Inflammatory macrophage (primary cell): Measurements from ENCODE around the gene GLP2R.
"Not testable (repeated sequence)": the region's sequence is repeated elsewhere in the genome, so short reads cannot be mapped to it uniquely, and the experiment has no call there.

ENCODE experiments used
- DNase-seq, 2 donors: peaks; one replicate each; pipeline ENCODE4 v3.0.0-alpha.2; 2020 to 2022
- total RNA-seq, 18 experiments: gene quantifications; one replicate each; lab custom pipeline; 2026; ENCODE audit warnings: mixed read lengths in 6 of 18, inconsistent platforms in 2 of 18; lab: John Stamatoyannopoulos, UW

GLP2R gene, protein sequence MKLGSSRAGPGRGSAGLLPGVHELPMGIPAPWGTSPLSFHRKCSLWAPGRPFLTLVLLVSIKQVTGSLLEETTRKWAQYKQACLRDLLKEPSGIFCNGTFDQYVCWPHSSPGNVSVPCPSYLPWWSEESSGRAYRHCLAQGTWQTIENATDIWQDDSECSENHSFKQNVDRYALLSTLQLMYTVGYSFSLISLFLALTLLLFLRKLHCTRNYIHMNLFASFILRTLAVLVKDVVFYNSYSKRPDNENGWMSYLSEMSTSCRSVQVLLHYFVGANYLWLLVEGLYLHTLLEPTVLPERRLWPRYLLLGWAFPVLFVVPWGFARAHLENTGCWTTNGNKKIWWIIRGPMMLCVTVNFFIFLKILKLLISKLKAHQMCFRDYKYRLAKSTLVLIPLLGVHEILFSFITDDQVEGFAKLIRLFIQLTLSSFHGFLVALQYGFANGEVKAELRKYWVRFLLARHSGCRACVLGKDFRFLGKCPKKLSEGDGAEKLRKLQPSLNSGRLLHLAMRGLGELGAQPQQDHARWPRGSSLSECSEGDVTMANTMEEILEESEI
- 0 to 0.26 (median 0.05) reads per million in 18 experiments for total RNA-seq

DNA sequence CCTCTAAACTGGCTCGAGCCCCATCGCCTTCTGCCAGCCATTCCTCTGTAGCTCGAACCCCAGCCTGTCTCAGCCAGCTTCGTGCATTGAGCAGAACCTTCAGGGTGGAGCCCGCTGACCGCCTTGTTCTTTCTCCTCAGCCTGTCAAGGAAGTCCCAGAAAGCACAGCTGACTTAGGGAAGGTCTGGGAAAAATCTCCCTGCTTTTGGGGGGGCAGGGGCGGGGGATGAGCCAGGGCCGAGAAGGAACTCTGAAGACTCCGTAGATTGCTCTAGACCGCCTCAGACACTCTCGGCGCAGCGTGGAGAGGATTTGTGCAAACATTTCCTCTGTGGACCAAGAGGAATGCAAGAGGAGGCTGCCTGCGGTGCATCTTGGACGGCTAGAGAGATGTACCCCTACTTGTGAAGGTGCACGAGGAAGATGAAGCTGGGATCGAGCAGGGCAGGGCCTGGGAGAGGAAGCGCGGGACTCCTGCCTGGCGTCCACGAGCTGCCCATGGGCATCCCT, at the start of gene GLP2R:
Gene GLP2R (plus strand): TSS at position 284 of the 510 bp plus-strand sequence. CDS start 140 bp downstream, at position 424.
- DNase-seq = no peak

DNA sequence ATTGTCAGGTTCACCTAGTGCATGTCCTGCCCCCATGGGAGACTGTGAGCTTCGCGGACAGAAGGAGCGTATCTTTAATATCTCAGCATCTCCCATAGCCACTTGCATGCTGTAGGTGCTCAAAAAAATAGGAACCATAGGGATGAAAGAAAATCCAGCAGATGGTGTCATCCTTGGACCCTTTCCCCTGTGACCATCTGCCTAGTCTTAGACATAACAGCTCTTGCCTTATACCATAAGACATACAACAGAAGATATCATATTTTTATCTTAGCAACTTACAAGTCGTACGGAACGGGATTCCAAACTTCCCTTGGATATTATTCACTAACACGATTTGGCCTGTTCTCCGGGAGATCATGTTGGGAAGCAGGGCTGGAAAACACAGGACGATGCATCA, 48.8 kb upstream of the GLP2R start:
- no peak for DNase-seq

DNA sequence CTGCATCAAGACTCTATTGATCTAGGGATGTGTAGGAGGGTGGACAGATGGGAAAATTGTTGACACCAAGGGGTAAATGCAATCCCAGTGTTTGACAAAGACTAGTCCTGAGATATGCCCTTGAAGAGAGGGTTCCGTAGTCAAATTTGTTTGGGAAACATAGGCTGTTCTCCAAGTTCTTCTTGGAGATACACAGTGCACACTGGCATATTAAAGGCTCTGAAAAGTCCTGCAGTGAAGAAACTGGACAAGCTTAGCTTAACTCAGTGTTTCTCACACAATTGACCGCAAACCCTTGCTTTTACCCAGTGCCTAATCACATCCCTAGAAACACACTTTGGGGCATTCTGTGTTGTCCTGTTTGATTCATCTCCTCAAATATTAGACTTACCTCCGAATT, 45.2 kb upstream of the GLP2R start:
- no peak for DNase-seq

DNA sequence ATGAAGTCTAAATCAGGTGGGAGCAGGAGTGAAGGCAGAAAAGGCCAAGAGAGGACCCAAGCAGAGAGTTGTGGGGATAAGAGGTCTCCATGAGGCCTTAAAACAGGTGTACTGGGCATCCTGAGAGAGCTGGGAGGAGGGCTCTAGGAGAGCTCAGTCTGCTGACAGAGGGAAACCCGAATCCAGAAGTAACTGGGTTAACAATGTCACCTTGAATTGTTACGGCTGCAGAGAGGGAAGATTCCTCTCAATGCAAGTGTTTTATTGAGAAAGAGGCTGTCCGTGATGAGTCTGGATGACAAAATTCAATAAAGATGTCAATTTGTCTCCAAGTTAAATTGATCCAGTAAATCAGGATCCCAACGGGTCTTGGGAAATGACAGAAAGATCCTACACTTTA, 42.7 kb upstream of the GLP2R start:
- DNase-seq = no peak

DNA sequence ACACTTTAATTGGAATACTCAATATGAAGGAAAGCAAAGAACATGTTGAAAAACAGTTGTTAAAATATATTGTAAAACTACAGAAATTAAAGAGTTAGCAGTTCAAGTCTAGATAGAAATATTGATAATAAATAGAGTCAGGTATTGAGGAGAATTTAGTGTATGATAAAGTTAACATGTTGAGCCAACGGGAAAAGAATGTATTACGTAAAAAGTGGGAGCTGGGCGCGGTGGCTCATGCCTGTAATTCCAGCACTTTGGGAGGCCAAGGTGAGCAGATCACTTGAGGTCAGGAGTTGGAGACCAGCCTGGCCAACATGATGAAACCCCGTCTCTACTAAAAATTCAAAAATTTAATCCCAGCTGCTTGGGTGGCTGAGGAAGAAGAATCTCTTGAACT, 42.3 kb upstream of the GLP2R start:
- not testable (repeated sequence) for DNase-seq

DNA sequence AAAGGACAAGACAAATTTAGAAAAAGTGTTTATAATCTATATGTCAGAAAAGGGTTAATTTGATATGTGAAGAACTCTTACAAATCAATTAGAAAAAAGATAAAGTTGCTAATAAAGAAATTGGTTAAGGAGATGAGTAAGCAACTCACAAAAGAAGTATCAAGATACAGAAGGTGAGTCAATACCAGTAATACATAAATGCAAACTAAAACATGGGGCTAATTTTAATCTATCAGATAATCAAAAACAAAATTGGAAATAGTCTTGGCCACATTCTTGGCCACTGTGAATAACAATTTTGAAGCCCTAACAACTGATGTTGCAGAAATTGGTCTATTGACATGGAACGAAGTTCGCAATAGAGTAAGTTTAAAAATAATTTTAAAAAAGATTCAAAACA, 41.2 kb upstream of the GLP2R start:
- no peak for DNase-seq

DNA sequence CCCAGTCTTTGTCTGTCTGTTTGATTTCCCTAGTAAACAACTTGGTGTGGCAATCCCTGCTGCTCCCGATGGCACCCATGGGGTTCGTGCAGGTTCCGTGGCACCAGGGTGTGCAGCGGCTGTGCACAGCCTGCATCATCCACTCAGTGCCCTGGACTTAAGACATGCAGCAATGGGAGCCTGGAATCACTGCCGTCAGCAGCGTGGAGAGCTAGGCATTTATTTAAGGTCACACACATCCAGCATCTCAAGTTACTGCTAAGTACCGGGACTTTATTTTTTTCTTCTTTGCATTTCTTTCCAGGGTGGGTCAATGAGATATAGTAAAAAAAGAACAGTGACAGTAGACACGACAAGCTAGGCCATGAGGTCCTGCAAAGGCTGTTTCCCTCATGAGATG, 37.1 kb upstream of the GLP2R start:
- DNase-seq = no peak

DNA sequence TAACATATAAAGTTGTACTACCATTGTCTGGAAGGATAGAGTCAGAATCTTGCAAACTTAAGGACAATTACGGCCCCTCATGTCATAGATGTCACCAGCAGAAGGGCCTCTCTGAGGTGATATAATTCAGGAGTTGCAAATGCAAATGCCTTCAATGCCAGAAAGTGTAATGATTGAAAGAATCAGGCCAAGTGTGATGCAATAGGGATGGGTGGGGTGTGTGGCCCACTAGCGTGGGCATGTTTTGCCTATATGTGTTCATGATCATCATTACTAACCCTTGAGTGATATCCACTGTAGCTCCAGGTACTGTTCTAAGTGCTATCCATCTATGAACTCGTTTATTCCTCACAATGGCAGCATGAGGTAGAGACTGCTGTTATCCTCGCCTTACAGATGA, 35.4 kb upstream of the GLP2R start:
- DNase-seq = no peak

DNA sequence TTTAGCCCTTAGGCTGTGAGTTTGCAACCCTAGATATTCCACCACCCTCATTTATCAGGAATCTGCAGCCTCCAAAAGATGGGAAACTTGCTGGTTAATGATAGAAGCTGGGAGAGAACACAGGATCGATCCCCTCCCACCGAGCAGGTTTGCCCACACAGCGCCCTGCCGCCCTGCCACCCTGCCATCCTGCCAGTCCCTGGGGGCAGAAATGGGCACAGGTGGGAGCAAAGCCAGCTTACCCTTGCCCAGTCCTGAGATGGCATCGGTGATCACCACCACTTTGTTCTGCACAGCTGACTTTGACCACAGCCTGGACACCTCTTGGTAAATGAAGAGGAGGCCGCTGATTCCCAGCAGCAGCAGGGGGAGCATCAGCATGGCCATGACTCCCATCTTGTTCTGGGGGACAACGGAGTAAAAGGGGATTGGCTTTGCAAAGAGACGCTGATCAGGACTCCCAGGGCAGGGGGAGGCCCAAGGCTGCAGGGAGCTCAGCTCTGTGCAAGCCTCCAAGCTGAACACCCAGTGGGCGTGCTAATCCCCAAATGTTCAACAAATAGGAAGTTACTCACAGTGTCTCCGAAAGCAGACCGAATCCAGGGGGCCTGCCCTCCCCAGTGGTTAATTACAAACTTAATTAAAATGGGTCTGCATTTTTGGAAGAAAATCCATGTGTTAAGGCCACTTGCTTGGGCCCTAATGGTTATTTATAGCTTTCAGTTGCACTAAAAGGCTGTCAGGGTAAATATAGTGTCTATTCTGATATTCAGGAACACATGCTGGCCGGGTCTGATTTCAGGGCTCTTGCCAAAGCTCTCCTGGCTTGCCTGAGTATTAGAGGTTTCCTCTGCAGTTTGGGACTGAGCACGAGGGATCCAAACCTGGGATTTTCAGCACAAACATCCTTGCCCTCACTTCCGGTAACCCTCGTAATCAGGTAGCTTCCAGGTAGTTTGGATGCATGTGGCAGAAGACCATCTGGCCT, 34.5 kb upstream of the GLP2R start, which contains the start of gene DHRS7C:
Gene DHRS7C (minus strand): TSS at position 704 of the 988 bp plus-strand sequence. CDS start 308 bp downstream, at position 396.
- no peak for DNase-seq

DNA sequence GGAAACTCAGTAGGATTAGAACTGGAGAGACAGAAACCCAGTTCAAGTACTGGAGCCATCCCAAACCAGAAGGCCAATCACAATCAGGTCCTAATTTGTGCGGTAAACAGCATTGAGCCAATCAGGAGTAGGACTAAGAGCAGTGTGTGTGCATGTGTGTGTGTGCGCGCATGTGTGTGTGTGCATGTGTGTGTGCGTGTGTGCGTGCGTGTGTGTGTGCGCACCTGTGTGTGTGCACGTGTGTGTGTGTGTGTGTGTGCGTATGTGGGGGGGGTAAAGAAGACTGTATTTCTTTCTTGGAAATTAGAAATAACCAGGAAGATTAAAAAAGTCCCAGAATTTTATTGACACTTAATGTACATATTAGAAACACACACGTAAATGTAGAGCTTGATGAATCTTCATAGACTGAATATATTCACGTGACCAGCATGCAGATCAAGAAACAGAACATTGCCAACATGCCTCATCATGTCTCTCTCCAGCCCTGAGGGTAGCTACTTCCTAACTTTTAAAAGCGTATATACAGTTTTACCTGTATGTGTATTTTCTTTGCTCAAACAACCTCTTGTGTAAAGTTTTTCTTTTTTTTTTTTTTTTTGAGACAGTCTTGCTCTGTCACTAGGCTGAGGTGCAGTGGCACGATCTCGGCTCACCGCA, 33.4 kb upstream of the GLP2R start:
- DNase-seq = no peak

DNA sequence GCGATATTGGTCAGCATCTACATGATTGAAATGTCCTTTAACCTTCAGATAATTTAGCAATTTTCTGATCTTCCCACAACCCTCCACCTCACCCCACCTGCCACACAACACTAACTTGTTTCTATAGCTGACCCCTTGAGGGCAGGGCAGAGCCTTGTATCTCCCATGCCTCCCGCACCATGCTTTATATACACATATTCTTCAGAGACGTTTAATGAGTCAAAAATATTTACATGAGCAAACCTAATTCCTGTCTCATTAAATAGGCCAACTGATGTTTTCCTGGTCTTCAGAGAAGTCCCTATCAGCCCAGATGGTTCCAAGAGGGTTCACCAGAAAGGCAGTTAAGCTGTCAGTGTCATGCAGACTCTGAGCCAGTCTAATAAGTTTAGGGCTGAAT, 27.7 kb upstream of the GLP2R start:
- DNase-seq = no peak

DNA sequence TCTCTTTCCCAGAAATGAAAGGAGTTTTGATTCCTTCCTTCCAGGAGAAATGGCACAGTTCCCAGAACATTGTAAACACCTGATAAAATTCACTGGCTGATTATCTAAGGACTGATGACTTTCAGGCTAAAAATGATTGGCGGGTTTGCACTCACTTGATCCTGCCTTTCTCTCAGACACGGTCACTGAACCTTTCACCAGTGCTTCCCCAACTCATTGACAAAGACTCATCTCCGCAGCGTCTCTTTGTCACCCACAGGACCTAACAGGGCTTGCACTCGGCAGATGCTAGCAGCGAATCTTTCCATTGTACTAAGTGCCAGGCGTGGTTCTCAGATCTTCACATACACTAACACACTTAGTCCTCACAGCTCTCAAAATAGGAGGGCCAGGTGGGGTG, 27.0 kb upstream of the GLP2R start:
- DNase-seq = no peak

DNA sequence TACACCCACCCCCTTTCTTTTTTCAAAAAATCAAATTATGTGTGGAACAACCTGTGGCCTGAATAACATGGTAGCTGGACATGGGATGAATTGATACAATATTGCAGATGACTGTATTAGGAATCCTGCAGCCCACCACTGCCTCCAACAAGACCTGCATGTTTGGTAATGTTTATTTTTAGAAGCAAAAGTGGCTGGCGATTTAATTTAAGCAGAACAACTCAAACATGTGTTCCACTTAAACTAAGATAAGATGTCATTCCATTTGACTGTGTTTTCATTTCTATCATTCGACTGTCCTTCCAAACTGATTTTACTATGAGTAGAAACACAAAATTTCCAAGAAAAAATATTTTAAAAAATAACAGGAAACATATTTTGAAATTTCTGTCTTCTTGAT, 24.2 kb upstream of the GLP2R start:
- DNase-seq = no peak

DNA sequence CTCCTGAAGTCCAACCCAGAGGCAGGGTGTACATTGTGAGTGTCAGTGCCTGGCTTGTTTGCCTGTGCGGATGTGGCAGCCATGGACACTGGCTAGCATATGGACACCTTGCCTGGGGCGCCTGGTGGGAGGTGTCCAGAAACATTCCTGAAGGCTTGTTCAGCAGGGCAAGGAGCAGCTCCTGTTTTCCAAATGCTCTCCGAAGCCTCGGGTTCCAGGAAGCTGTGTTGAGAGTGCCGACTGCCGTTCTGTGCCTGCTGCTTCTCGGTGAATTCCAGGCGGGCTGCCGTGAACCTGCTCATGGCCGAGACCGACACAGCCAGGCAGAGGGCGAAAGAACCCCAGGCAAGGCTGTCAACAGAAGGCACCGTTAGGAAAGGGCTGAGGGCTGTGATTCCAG, 23.4 kb upstream of the GLP2R start:
- DNase-seq = no peak

DNA sequence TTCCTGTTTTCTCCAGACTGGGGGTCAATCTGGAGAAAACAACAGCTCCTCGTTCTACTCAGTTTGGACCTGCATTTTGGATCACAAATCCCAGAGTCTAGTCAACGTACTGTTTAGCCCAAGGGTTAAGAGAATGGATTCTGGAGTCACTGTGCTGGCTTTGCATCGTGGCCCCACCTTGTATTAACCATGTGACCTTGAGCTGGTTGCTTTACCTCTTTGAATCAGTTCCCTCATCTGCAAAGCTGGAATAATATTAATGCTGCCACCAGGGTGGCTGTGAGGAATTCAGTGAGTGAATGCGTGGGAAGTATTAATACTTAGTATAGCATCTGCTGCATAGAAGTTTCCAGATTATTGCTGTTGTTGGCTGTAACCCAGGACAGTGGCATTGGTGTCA, 23.0 kb upstream of the GLP2R start:
- no peak for DNase-seq

DNA sequence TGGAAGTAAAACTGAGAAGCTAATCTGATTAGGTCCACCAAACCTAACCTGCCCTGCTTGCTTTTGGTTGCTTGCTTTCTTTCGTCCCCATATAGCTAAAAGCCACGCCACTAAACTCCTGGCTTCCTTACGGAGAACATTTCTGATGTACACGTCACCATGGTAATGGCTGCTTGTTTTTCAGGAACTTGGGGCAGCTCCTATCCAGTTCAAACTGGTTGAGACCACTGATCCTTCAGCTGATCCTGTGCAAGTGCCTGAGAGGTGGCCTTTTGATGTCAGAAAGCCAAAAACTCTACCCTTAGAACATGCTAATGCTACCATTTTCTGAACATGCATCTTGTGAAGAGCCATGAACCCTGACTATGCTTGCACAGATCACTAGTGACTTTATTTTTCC, 20.0 kb upstream of the GLP2R start:
- no peak for DNase-seq

DNA sequence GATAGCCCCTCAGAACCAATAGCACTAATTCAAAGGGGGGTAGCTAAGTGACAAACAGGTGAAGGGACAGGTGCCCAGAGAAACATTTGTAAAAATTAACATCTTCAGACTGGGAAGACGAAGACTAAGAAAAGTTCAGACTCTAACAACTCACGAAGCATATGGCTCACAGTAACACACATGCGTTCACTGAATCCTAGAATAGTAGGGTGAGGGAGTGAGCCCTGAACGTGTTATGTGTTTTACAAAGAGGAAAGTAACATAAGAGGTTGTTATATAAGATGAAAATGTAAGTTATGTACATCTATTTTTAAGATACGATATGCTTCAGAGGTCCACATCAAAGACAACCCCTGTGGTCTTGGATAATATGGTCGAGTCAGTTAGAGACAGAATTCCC, 19.0 kb upstream of the GLP2R start:
- no peak for DNase-seq

DNA sequence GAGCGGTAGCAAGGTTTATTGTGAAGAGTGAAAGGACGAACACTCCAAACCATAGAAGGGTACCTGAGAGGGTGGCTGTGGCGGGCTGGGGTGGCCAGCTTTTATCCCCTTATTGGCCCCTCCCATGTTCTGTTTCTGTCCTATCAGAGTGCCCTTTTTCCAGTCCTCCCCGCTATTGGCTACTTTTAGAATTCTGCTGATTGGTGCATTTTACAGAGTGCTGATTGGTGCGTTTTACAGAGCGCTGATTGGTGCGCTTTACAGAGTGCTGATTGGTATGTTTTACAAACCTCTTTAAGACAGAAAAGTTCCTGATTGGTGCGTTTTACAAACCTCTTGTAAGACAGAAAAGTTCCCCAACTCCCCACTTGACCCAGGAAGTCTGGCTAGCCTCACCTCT, 16.3 kb upstream of the GLP2R start:
- DNase-seq = no peak

DNA sequence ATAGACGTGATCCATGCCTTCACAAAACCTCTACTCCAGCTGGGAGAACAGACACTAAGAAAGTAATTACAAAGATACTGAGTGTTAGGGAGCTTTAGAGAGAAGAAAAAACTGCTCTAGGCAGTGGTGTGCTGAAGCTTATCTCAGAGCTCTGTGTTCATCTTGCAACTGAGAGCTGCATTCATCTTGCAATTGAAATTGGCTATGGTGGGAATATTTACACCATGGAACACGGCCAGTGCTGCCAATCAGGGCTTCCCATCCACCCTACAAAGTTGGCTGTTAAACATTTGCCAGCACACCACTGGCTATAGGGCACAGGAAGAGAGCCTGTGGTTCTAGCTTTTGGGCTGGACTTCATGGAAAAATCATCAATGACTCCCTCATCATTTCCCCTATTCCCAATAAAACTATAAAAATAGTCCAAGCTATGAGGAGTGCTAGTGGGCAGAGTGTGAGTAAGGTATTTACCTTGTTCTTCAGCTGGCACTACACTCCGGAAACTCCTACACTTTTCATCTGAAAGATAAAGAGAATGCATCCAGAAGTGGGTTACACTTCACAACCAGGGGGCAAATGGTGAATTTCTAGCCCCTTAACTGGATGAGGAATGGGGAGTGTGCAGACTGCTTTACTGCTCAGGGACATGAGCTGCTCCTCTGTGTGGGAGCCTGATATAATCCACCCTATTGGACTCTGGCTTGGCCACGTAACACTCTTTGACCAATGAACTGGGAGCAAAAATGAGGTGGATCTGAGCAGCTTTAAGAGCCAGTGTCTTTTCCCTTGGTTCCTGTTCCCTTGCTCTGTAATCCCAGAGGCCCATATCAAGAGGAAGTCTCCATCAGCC, 15.4 kb upstream of the GLP2R start:
- DNase-seq = no peak

DNA sequence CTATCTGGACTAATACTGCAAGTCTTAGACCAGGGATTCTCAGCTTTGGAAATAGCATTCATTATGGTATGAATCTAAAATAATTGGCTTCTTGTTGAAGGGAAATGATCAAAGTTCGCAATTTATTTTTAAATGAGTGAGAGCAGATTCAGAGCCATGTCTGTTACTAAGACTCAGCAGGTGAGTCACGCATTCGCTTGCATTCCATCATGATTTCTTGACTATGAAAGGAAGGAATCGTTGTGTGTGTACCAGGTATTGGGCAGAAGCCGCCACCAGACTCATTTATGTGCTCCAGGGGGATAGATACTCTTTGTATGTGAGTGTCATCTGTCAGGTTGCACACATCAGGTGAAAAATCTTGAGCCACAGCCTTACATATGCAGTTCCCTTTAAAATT, 14.6 kb upstream of the GLP2R start:
- DNase-seq = no peak

DNA sequence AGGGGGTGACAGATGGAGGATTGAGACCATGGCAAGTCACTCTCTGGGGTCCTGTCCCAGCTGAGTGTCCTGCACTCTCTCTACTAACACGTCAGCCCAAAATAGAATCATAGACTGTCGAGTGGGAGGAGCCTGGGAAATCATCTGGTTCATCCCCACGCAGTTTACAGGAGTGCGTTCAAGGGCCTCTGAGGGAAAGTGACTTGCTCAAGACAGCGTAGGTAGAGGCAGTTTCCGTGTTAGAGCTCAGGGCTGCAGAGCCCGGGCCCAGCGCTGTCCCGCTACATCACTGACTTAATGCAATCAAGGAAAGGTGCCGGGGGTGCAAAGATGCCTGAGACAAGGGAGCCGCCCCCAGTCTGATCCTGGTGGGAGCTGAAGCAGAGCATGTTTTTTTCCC, 14.2 kb upstream of the GLP2R start:
- no peak for DNase-seq
